ENCODE data around the gene REPS2. TPM values are rescaled to one million over a fixed set of nuclear protein-coding genes. Genes with fewer than 3 reads are reported as not detected.

Gene REPS2
- total and polyA plus RNA-seq, 9 of the 15 experiments (the other 6 are each of a cell fraction or from before 2014, with no cell fraction given) = 0.01 to 0.07 (median 0.01) TPM; not detected in 3

- H3K9me1 ChIP-seq (ENCODE audit: control insufficient read depth, insufficient read depth, low read length) = no peaks in the 10 kb centered on the region
- no peak for DNase-seq (ENCODE audit: extremely low read depth in 1 of 4, low spot score in 3 of 4)
- H3K9me3 ChIP-seq (replicated peaks; ENCODE audit: control insufficient read depth, insufficient read depth, low read depth, low read length) = no peaks in the 10 kb centered on the region
- intact Hi-C loops (cut with micrococcal nuclease) (no loop called here), in situ Hi-C loops (cut with MboI) (no loop called here)
- H3K27ac ChIP-seq (ENCODE audit: extremely low read depth, low read depth, low read length) = no peak overlapping the region
- H2AFZ ChIP-seq (ENCODE audit: low read depth, low read length) = no peak overlapping the region
- POLR2A ChIA-PET = no interaction called here
- CTCF ChIA-PET (ENCODE audit: low intra/inter-chr PET ratio) = no interaction called here
- WGBS (ENCODE audit: insufficient coverage, low coverage, missing lambda C conversion rate) = 0% methylated on average over 1 of the region's 3 CpGs
- H3K79me2 ChIP-seq (ENCODE audit: control insufficient read depth, insufficient read depth, low read length) = no peaks in the 10 kb centered on the region
- no TSS peak for BruUV-seq (replicated peaks)
- ATAC-seq = no peak
- H3K9ac ChIP-seq (ENCODE audit: insufficient read depth in 1 of 2, low read depth in 2 of 2, low read length in 2 of 2) = no peak overlapping the region
- H3K4me3 ChIP-seq = no peak overlapping the region
- TF ChIP-seq RAD51 (IDR thresholded peaks at IDR 0.05; ENCODE audit: borderline replicate concordance, low read depth) = no peak
- no peak for TF ChIP-seq CGGBP1 (CRISPR knock-in tag; IDR thresholded peaks at IDR 0.05)
- no peak for TF ChIP-seq ZNF143 (CRISPR knock-in tag; IDR thresholded peaks at IDR 0.05)
- no peaks in the 10 kb centered on the region for H4K20me1 ChIP-seq (replicated peaks; ENCODE audit: control insufficient read depth, insufficient read depth, low read length)
- peaks cover 0 to 19% of the 10 kb centered on the region in 2 experiments; a peak in 4 of 5 replicates for H3K4me1 ChIP-seq (replicated peaks in 1 of 2; ENCODE audit: control insufficient read depth in 2 of 2, insufficient read depth in 2 of 2, low read length in 2 of 2)
- H3K36me3 ChIP-seq (ENCODE audit: control insufficient read depth, insufficient read depth, low read length) = no peaks in the 10 kb centered on the region
- H3K4me2 ChIP-seq (ENCODE audit: insufficient read depth, low read length) = no peak overlapping the region
- H3K27me3 ChIP-seq (ENCODE audit: control insufficient read depth in 2 of 2, insufficient read depth in 2 of 2, low read length in 2 of 2) = no peaks in the 10 kb centered on the region
- no peak for FAIRE-seq
Measured at GRCh38 chrX:16934185-16934584, 12.3 kb upstream of the REPS2 start.

- Histone ChIP-seq H3K9me1 (ENCODE audit: control insufficient read depth, insufficient read depth, low read length) (no peaks in the 10 kb centered on the region), H3K79me2 (ENCODE audit: control insufficient read depth, insufficient read depth, low read length) (no peaks in the 10 kb centered on the region), H3K27ac (ENCODE audit: extremely low read depth, low read depth, low read length) (no peak overlapping the region), H3K36me3 (ENCODE audit: control insufficient read depth, insufficient read depth, low read length) (no peaks in the 10 kb centered on the region), H2AFZ (ENCODE audit: low read depth, low read length) (peak overlapping the region; percentile 55), H3K9ac (ENCODE audit: insufficient read depth in 1 of 2, low read depth in 2 of 2, low read length in 2 of 2) (peak overlapping the region in 1 of 2 experiments; percentile 83; a peak in 2 of 4 replicates), H3K4me1 (replicated peaks in 1 of 2; ENCODE audit: control insufficient read depth in 2 of 2, insufficient read depth in 2 of 2, low read length in 2 of 2) (peaks cover 3 to 12% of the 10 kb centered on the region in 2 experiments; a peak in 3 of 5 replicates), H3K4me2 (ENCODE audit: insufficient read depth, low read length) (peak overlapping the region; percentile 70), H3K9me3 (replicated peaks; ENCODE audit: control insufficient read depth, insufficient read depth, low read depth, low read length) (no peaks in the 10 kb centered on the region), H3K27me3 (ENCODE audit: control insufficient read depth in 2 of 2, insufficient read depth in 2 of 2, low read length in 2 of 2) (peaks cover 10 to 11% of the 10 kb centered on the region in 2 experiments; a peak in 3 of 5 replicates), H4K20me1 (replicated peaks; ENCODE audit: control insufficient read depth, insufficient read depth, low read length) (0 out of 2 replicates have a peak, but pooled peaks cover 2% of the 10 kb centered on the region), H3K4me3 (peak overlapping the region; percentile 43)
- TF ChIP-seq EGR1 (conservative IDR thresholded peaks at IDR 0.05) = peak; percentile 39
- no peak for TF ChIP-seq ZNF764 (CRISPR knock-in tag; IDR thresholded peaks at IDR 0.05; ENCODE audit: low read depth)
- intact Hi-C loops (cut with micrococcal nuclease) (no loop called here), in situ Hi-C loops (cut with MboI) (no loop called here)
- CTCF ChIA-PET (ENCODE audit: low intra/inter-chr PET ratio) = no interaction called here
- BruUV-seq (replicated peaks) = no TSS peak
- DNase-seq (ENCODE audit: extremely low read depth in 1 of 4, low spot score in 3 of 4) = peak in 2 of 4 experiments; percentile 10 to 11
- 0% methylated on average over 7 of the region's 43 CpGs for WGBS (ENCODE audit: insufficient coverage, low coverage, missing lambda C conversion rate)
- no peak for FAIRE-seq
- ATAC-seq = peak; percentile 23
- POLR2A ChIA-PET = interaction anchor here (0.7 kb wide), 1 partner anchor 228 kb away, joined by 6 read pairs; the partner anchor contains the start of gene SYAP1
Measured at GRCh38 chrX:16946971-16947562, 609 bp downstream of the REPS2 start.
